HFF-Myc (cell line): ENCODE results near the gene SCAANT1.

Experiments used
- DNase-seq: peaks from one replicate; pipeline ENCODE4 v3.0.0-alpha.2; 2011; ENCODE audit warnings: low read depth; ENCODE audit errors: extremely low read depth
- H3K4me3 ChIP-seq: replicated peaks from 2 replicates; pipeline ENCODE4 v1.5.1; 2011; ENCODE audit warnings: low read depth, mild to moderate bottlenecking, control low read depth, low read length
- TF ChIP-seq, protein P1 (sequence below): IDR thresholded peaks from 2 replicates; pipeline ENCODE4 v1.5.1; 2012; ENCODE audit warnings: mild to moderate bottlenecking, low read depth, low read length, control low read depth; ENCODE audit errors: missing control alignments

The SCAANT1 gene

DNA sequence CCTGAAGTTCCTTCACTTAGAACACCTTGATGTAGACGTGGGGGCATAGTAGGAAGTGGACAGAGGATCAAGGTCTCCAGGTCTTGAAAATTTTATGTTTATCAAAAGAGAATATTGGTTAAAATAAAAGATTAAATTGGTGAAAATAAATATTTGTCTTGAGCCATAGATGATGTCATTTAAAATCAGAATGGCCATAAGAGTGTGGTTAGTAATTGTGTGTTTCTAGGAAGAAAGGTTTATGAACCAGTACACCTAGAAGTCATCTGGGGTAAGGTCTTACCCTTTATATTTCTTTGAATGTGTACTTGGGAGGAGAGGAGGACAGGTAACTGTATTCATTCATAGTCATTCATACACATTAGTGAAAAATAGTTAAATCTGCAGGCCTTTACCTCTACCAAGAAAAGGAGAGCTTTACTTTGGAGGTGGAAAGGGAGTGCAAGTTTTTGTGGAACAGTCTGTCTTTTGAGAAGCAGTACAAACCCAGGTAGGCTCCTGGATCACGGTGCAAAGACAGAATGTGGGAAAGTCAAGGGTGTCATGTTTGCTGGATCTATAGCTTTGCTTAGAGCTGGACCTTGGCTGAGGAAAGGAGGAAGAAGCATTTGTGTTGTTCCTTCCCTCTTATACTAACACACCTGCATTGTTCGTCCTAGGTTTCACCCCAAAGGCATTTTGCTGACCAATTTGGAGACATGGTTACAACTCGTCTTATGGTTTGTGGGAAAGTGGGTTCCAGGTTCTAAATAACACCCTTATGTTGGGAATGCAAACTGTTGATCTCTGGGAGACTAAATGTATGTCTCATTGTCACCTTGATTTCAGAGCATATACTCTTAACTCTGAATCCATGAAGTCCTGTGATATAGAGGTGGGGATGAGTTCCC, 6.2 kb downstream of the SCAANT1 start:
- DNase-seq: no peak
- H3K4me3 ChIP-seq: no peak overlapping the region
- TF ChIP-seq, protein P1, sequence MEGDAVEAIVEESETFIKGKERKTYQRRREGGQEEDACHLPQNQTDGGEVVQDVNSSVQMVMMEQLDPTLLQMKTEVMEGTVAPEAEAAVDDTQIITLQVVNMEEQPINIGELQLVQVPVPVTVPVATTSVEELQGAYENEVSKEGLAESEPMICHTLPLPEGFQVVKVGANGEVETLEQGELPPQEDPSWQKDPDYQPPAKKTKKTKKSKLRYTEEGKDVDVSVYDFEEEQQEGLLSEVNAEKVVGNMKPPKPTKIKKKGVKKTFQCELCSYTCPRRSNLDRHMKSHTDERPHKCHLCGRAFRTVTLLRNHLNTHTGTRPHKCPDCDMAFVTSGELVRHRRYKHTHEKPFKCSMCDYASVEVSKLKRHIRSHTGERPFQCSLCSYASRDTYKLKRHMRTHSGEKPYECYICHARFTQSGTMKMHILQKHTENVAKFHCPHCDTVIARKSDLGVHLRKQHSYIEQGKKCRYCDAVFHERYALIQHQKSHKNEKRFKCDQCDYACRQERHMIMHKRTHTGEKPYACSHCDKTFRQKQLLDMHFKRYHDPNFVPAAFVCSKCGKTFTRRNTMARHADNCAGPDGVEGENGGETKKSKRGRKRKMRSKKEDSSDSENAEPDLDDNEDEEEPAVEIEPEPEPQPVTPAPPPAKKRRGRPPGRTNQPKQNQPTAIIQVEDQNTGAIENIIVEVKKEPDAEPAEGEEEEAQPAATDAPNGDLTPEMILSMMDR: no peak

DNA sequence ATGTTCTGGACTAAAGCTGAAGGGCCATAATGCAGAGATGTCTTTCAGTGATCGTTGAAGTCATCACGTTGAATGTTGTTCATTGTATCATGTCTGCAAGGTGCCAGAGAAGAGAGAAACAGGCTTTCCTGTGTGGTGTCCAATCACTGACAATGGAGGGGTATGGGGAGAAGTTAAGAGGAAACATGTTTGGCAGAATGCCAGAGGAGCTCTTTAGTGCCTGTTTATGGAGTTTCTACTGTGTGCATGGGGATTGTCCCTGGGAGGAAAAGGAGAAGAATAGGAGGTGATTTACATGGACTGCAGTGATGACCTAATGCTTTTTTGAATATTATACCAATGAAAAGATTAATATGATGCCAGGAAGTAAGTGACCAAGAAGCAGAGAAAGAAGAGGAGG, 11.7 kb downstream of the SCAANT1 start:
- no peak for DNase-seq
- TF ChIP-seq, protein P1: no peak
- no peak overlapping the region for H3K4me3 ChIP-seq

DNA sequence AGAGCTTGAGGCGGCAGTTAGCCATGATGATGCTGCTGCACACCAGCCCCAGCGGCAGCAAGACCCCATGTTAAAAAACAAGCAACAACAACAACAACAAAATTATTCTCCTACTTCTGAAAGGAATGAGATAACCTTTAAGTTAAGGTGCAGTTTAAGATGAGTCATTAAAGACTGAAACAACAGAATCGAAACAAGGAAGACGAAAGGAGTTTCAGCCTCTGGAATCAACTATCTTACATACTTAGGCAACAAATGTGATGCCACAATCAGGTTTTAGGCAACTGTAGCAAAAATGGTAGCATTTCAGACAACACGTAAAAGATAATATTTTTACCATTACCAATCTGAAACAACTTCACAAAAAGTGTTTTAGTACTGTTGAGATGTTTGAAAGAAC, 12.2 kb downstream of the SCAANT1 start:
- TF ChIP-seq, protein P1: no peak
- no peak for DNase-seq
- no peak overlapping the region for H3K4me3 ChIP-seq

DNA sequence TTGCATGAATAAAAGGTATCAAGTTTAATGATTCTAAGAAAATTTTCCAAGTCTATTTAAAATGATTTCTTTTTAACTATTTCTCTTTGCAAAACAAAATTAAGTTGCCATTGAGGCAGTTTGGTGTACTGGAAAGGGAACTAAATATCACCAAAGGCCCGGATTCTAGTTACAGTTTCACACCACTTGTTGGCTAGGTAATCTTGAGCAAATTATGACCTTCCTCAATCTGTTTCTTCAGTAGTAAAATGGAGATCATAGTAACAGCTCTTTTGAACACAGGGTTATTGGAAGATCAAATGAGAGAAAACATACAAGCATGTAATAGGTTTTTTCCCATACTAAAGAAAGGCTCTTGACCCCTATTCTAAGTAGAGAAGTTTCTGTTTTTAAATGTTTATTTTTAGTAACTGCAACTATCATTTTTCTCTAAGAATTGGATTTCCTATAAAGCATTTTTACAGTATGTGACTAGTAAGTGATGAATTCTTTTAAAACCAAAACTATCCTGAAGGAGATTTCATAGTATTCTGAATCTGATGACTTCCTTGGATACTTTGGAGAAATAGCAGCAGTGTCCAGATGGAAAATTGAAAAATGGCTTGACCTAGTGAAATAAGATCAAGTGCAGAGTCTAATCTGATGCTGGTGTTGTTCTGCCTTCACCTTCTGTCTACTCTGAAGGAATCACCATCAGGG, 15.7 kb downstream of the SCAANT1 start:
- TF ChIP-seq, protein P1: no peak
- DNase-seq: no peak
- no peak overlapping the region for H3K4me3 ChIP-seq

DNA sequence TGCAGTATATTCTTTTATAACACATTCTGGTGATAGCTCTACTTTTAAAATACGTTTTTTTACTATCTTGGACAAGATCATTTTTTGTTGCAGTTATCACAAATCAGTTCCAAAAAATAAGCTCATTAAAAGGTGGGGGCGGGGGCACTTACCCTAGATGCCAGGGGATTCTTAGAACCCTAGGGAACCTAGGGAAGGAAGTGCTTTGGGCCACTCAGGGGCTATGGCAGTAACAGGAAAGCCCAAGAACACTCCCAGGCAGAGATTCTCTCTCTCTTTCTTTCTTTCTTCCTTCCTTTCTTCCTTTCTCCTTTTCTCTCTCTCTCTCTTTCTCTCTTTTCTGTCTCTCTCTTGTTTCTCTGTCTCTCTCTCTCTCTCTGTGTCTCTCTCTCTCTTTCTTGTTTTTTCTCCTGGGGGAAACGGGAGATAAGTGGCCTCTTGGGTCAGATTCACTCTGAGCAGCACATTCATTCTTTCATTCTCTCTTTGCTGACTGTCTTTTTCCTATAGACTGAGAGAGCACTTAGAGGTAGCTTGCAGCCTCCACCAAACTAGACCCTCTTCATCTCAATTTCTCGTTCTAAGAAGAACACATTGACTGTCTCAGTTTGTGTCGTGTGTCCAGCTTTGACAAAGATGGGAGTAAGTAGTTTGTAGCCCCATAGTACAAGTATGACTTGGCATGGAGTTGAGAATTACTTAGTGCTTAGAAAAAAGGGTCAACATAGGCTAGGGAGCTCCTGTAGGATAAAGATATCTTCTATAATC, 16.6 kb downstream of the SCAANT1 start:
- no peak for DNase-seq
- no peak overlapping the region for H3K4me3 ChIP-seq
- TF ChIP-seq, protein P1: no peak

DNA sequence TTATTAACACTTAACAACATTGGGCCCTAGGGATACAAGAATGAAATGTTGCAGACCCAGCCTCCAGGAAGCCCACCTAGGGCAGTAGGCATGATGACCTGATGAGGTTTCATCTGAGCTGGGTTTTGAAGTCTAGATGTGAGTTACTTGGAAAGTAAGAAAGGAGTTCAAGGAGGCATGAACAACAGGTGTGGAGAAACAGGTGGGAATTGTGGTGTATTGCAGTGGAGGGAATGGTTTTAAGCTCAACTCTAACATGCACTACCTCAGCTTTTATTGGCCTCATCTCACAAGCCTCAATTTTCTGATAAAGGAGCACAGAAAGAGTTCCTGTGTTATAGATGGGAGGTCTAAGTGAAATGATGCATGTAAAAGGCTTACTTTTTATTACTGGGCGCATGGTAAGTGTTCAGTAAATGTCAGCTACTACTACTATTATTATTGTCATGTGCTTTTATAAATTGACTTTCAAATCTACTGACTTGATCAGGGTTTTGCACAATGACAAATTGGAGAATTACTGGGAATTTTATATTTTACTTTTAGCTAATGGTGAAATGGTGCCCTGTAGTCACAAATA, 19.3 kb downstream of the SCAANT1 start:
- no peak overlapping the region for H3K4me3 ChIP-seq
- DNase-seq: no peak
- TF ChIP-seq, protein P1: no peak
